ENCODE measurements around the gene ATP9B. TPM values are rescaled to one million over a fixed set of nuclear protein-coding genes. Genes with fewer than 3 reads are reported as not detected.

Gene ATP9B
- total RNA-seq, 3 donors from 2014 or later (not counting 1 experiment from before 2014, with no cell fraction given): 66.0 to 78.9 (median 68.0) TPM

DNA sequence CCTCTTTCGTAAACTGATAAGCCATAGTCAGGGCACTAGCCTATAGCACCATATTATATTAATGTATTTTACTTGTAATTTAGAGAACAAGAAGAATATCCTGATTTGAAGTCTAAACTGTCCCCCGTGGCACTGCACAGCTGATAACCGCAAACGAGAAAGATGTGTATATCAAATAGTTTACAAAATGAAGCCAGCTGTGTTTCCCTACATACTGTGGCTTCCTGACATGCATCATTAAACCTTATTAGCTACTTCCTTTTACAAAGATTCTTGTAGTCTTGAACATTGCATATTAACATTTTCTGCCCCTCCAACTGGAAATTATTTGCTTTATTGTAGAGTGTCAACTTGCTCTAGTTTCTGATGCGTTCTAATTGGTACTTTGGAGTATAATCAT lies 173.1 kb downstream of the ATP9B start:
- Mint-ChIP-seq H3K4me1 (peaks cover 15 to 19% of the 10 kb centered on the region in 2 donors), H3K9me3 (no peaks in the 10 kb centered on the region), H3K27me3 (ENCODE audit: low read depth in 2 of 2) (no peaks in the 10 kb centered on the region), H3K27ac (no peak overlapping the region), H3K36me3 (no peaks in the 10 kb centered on the region), H3K4me3 (no peak overlapping the region)
- TF ChIP-seq, protein P1, sequence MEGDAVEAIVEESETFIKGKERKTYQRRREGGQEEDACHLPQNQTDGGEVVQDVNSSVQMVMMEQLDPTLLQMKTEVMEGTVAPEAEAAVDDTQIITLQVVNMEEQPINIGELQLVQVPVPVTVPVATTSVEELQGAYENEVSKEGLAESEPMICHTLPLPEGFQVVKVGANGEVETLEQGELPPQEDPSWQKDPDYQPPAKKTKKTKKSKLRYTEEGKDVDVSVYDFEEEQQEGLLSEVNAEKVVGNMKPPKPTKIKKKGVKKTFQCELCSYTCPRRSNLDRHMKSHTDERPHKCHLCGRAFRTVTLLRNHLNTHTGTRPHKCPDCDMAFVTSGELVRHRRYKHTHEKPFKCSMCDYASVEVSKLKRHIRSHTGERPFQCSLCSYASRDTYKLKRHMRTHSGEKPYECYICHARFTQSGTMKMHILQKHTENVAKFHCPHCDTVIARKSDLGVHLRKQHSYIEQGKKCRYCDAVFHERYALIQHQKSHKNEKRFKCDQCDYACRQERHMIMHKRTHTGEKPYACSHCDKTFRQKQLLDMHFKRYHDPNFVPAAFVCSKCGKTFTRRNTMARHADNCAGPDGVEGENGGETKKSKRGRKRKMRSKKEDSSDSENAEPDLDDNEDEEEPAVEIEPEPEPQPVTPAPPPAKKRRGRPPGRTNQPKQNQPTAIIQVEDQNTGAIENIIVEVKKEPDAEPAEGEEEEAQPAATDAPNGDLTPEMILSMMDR (IDR thresholded peaks at IDR 0.05): no peak
- no peak overlapping the region for H3K4me3 ChIP-seq (ENCODE audit: low read length)
- H3K4me1 ChIP-seq (ENCODE audit: control insufficient read depth, insufficient read depth, low read length): peaks cover 6% of the 10 kb centered on the region
- intact Hi-C loops (cut with micrococcal nuclease): loop anchor here (10.0 kb wide), 1 partner anchor 257 kb away; no protein-coding TSS in a partner anchor
- H3K27me3 ChIP-seq (ENCODE audit: control insufficient read depth, insufficient read depth, low read length): no peaks in the 10 kb centered on the region
- ATAC-seq (no peak), DNase-seq (no peak)
- H3K9me3 ChIP-seq (ENCODE audit: control insufficient read depth, insufficient read depth, low read length): no peaks in the 10 kb centered on the region
- H3K36me3 ChIP-seq (ENCODE audit: control insufficient read depth, insufficient read depth, low read length): no peaks in the 10 kb centered on the region
- 69% methylated on average over 2 of the region's 5 CpGs for WGBS (ENCODE audit: insufficient coverage)
- H3K27ac ChIP-seq (ENCODE audit: low read length): no peak overlapping the region

DNA sequence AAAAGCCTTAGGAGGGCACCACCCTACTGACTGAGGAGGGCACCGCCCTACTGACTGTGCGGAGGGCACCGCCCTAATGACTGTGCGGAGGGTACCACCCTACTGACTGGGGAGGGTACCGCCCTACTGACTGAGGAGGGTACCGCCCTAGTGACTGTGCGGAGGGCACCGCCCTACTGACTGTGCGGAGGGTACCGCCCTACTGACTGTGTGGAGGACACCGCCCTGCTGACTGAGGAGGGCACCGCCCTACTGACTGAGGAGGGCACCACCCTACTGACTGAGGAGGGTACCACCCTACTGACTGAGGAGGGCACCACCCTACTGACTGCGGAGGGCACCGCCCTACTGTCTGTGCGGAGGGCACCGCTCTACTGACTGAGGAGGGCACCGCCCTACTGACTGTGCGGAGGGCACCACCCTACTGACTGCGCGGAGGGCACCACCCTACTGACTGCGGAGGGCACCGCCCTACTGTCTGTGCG lies 176.4 kb downstream of the ATP9B start:
- peaks cover 6% of the 10 kb centered on the region for H3K4me1 ChIP-seq (ENCODE audit: control insufficient read depth, insufficient read depth, low read length)
- Mint-ChIP-seq H3K27me3 (ENCODE audit: low read depth in 2 of 2) (no peaks in the 10 kb centered on the region), H3K36me3 (no peaks in the 10 kb centered on the region), H3K9me3 (no peaks in the 10 kb centered on the region), H3K4me1 (peaks cover 15% of the 10 kb centered on the region in 2 donors), H3K27ac (no peak overlapping the region), H3K4me3 (no peak overlapping the region)
- H3K4me3 ChIP-seq (ENCODE audit: low read length): no peak overlapping the region
- no peaks in the 10 kb centered on the region for H3K9me3 ChIP-seq (ENCODE audit: control insufficient read depth, insufficient read depth, low read length)
- no peak overlapping the region for H3K27ac ChIP-seq (ENCODE audit: low read length)
- TF ChIP-seq, protein P1 (IDR thresholded peaks at IDR 0.05): no peak
- 65% methylated on average over 23 of the region's 23 CpGs for WGBS (ENCODE audit: insufficient coverage)
- intact Hi-C loops (cut with micrococcal nuclease): loop anchor here (1.0 to 10.0 kb wide), 2 partner anchors 261 to 370 kb away; no protein-coding TSS in a partner anchor
- no peaks in the 10 kb centered on the region for H3K36me3 ChIP-seq (ENCODE audit: control insufficient read depth, insufficient read depth, low read length)
- ATAC-seq: no peak
- DNase-seq: peak in 1 of 2 donors; percentile 63
- no peaks in the 10 kb centered on the region for H3K27me3 ChIP-seq (ENCODE audit: control insufficient read depth, insufficient read depth, low read length)

DNA sequence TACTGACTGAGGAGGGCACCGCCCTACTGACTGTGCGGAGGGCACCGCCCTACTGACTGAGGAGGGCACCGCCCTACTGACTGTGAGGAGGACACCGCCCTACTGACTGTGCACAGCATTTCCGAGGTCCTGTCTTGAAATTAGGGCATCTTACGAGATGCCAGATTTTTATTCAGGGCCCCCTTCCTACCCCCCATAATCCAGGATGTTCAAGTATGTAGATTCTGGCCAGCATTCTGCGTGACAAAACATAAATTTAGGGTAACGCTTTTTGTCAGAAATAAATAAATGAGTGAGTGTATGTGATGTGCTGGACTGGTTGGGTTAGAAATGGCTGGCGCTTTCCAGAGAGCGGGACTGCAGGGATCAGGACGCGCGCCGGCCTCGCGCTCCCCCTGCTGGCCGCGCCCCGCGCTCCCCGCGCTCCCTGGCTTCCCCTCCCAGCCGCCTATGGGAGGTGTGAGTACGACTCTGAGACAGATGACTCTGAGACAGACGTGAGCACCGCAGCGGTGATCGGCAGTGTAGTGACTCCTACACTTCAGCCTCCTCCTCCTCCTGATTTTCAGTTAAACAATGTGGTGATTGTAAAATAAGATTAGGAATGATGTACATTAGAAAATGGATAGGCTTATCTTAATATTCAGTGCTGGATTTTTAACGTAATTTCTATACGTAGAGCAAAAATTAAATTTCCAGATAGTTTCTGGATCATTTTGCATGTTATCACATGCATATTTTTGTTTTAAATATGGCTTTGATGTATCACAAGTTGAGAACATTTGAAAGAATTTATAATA lies 177.3 kb downstream of the ATP9B start:
- Histone ChIP-seq H3K4me3 (ENCODE audit: low read length) (no peak overlapping the region), H3K4me1 (ENCODE audit: control insufficient read depth, insufficient read depth, low read length) (peaks cover 6% of the 10 kb centered on the region), H3K27me3 (ENCODE audit: control insufficient read depth, insufficient read depth, low read length) (no peaks in the 10 kb centered on the region), H3K27ac (ENCODE audit: low read length) (no peak overlapping the region), H3K36me3 (ENCODE audit: control insufficient read depth, insufficient read depth, low read length) (no peaks in the 10 kb centered on the region), H3K9me3 (ENCODE audit: control insufficient read depth, insufficient read depth, low read length) (no peaks in the 10 kb centered on the region)
- ATAC-seq: peak; percentile 94 to 100 (median 99)
- Mint-ChIP-seq H3K27me3 (ENCODE audit: low read depth in 2 of 2) (no peaks in the 10 kb centered on the region), H3K9me3 (no peaks in the 10 kb centered on the region), H3K4me3 (peak overlapping the region; percentile 31), H3K4me1 (peaks cover 19 to 21% of the 10 kb centered on the region in 2 donors), H3K36me3 (no peaks in the 10 kb centered on the region), H3K27ac (peak overlapping the region in 1 of 2 donors; percentile 61)
- TF ChIP-seq, protein P1 (IDR thresholded peaks at IDR 0.05): peak; percentile 97
- WGBS (ENCODE audit: insufficient coverage): 27% methylated on average over 25 of the region's 31 CpGs
- DNase-seq: peak; percentile 73 to 81
- intact Hi-C loops (cut with micrococcal nuclease): loop anchor here (1.0 to 10.0 kb wide), 2 partner anchors 262 to 371 kb away; no protein-coding TSS in a partner anchor

All from natural killer cell (primary cell).